GM19467 (cell line): ENCODE results near the gene DDX56.

ENCODE experiments used
- ATAC-seq: cut with Tn5 transposase; IDR thresholded peaks from one replicate; pipeline ENCODE4 v1.9.1; 2021; ENCODE audit warnings: mild to moderate bottlenecking, moderate library complexity; ENCODE audit not compliant: unreplicated experiment

DDX56 gene

GRCh38 chr7:44573464-44574286 is at the start of gene DDX56:
TSS of gene DDX56 (minus strand) at chr7:44573908. CDS start at chr7:44573895, 13 bp downstream.
- peak; percentile 95 for ATAC-seq

GRCh38 chr7:44622342-44623151 is 48.8 kb upstream of the DDX56 start:
- ATAC-seq = peak; percentile 54

- no peak for ATAC-seq
Measured at GRCh38 chr7:44621750-44622103, 48.0 kb upstream of the DDX56 start.

- ATAC-seq = no peak
Measured at GRCh38 chr7:44621034-44621749, 47.5 kb upstream of the DDX56 start.

GRCh38 chr7:44618753-44619152 is 45.0 kb upstream of the DDX56 start:
- no peak for ATAC-seq

- no peak for ATAC-seq
Measured at GRCh38 chr7:44618045-44618444, 44.3 kb upstream of the DDX56 start.

- ATAC-seq = no peak
Measured at GRCh38 chr7:44617225-44617890, 43.6 kb upstream of the DDX56 start.

- ATAC-seq = no peak
Measured at GRCh38 chr7:44616545-44616944, 42.8 kb upstream of the DDX56 start.

- no peak for ATAC-seq
Measured at GRCh38 chr7:44615793-44616192, 42.1 kb upstream of the DDX56 start.

GRCh38 chr7:44615149-44615611 is 41.5 kb upstream of the DDX56 start:
- ATAC-seq = no peak

- no peak for ATAC-seq
Measured at GRCh38 chr7:44609829-44610228, 36.1 kb upstream of the DDX56 start.

- ATAC-seq = no peak
Measured at GRCh38 chr7:44608916-44609648, 35.4 kb upstream of the DDX56 start.

- no peak for ATAC-seq
Measured at GRCh38 chr7:44607141-44608068, 33.7 kb upstream of the DDX56 start.

GRCh38 chr7:44606341-44607140 is 32.8 kb upstream of the DDX56 start, which contains the start of gene OGDH:
TSS of gene OGDH (plus strand) at chr7:44606627. CDS start at chr7:44624344, 17,717 bp downstream.
- ATAC-seq = peak; percentile 96

- ATAC-seq = no peak
Measured at GRCh38 chr7:44604941-44605340, 31.2 kb upstream of the DDX56 start.

- ATAC-seq = no peak
Measured at GRCh38 chr7:44603193-44603592, 29.5 kb upstream of the DDX56 start.

GRCh38 chr7:44602576-44602910 is 28.8 kb upstream of the DDX56 start:
- ATAC-seq = no peak

GRCh38 chr7:44599222-44599621 is 25.5 kb upstream of the DDX56 start:
- ATAC-seq = no peak
